Activated naive CD4-positive, alpha-beta T cell treated with anti-CD3 and anti-CD28 coated beads for 36 hours (primary cell): ENCODE measurements around the gene PTPRCAP. TPM values are rescaled to one million over a fixed set of nuclear protein-coding genes. Genes with fewer than 3 reads are reported as not detected.

Source experiments
- CTCF ChIA-PET: fragments of 350-600 bp; sonication (Branson Sonifier 250); formaldehyde crosslinking; loops from one replicate; lab custom pipeline; 2021; ENCODE audit warnings: antibody characterized with exemption; lab: Charles Lee
- DNase-seq: peaks from one replicate; pipeline ENCODE4 v3.0.0-alpha.2; 2020
- H3K27ac Mint-ChIP-seq: one replicate; pipeline ENCODE4 v1.8.0; 2021; ENCODE audit warnings: mild to moderate bottlenecking, mixed read lengths
- H3K27me3 Mint-ChIP-seq: one replicate; pipeline ENCODE4 v1.8.0; 2021; ENCODE audit warnings: low read depth, mixed read lengths
- H3K36me3 Mint-ChIP-seq: one replicate; pipeline ENCODE4 v1.8.0; 2021; ENCODE audit warnings: low read depth, mixed read lengths
- H3K4me1 Mint-ChIP-seq: one replicate; pipeline ENCODE4 v1.8.0; 2021; ENCODE audit warnings: low read depth, mixed read lengths
- H3K4me3 Mint-ChIP-seq: one replicate; pipeline ENCODE4 v1.8.0; 2021; ENCODE audit warnings: mild to moderate bottlenecking, moderate library complexity, mixed read lengths
- H3K9me3 Mint-ChIP-seq: one replicate; pipeline ENCODE4 v1.8.0; 2021; ENCODE audit warnings: mixed read lengths
- intact Hi-C: fragments of 100-400 bp; cut with micrococcal nuclease; formaldehyde crosslinking; loops from one replicate; pipeline ENCODE4 v1.15.1; 2023
- total RNA-seq, 2 experiments: library from RNA; stranded (reverse); gene quantifications; one replicate each; pipeline ENCODE4 v1.2.3, GENCODE V29; 2021

PTPRCAP gene
- total RNA-seq, 2 experiments from 2014 or later: 56.8 to 62.4 TPM

- no peaks in the 10 kb centered on the region for H3K9me3 Mint-ChIP-seq
- no peaks in the 10 kb centered on the region for H3K27me3 Mint-ChIP-seq
- H3K36me3 Mint-ChIP-seq: peaks cover 5% of the 10 kb centered on the region
- H3K27ac Mint-ChIP-seq: peak overlapping the region; percentile 90
- H3K4me3 Mint-ChIP-seq: peak overlapping the region; percentile 81
- intact Hi-C loops: loop anchor here (1.0 kb wide), 4 partner anchors 19 to 62 kb away; partner anchors contain the start of gene AIP
- peaks cover 35% of the 10 kb centered on the region for H3K4me1 Mint-ChIP-seq
- CTCF ChIA-PET: no interaction called here
- no peak for DNase-seq
Measured at GRCh38 chr11:67463680-67464410, 26.4 kb upstream of the PTPRCAP start.

DNA sequence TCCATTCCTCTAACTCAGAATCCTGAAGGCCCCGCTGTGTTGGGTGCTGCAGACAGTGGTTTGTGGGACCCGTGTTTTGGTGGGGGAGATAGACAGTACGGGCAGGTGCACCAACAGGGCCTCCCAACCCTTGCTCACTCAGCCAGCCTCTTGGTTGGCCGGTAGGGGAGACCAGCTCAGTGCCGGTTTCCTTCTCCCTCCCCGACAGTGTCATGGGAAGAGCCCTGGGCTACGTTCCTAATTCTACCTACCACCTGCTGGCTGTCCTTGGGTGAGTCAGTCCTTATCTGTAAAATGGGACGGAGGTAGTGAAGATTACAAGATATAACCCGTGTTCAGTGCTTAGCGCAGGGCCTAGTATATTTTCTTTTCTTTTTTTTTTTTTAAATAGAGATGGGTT is 25.7 kb upstream of the PTPRCAP start:
- CTCF ChIA-PET: no interaction called here
- intact Hi-C loops: no loop called here
- Mint-ChIP-seq H3K4me3 (no peak overlapping the region), H3K9me3 (no peaks in the 10 kb centered on the region), H3K27ac (no peak overlapping the region), H3K27me3 (no peaks in the 10 kb centered on the region), H3K36me3 (peaks cover 5% of the 10 kb centered on the region), H3K4me1 (peaks cover 31% of the 10 kb centered on the region)
- no peak for DNase-seq

- H3K9me3 Mint-ChIP-seq: no peaks in the 10 kb centered on the region
- DNase-seq: no peak
- intact Hi-C loops: no loop called here
- CTCF ChIA-PET: no interaction called here
- no peaks in the 10 kb centered on the region for H3K36me3 Mint-ChIP-seq
- H3K27me3 Mint-ChIP-seq: no peaks in the 10 kb centered on the region
- H3K4me1 Mint-ChIP-seq: peaks cover 5% of the 10 kb centered on the region
- no peak overlapping the region for H3K27ac Mint-ChIP-seq
- no peak overlapping the region for H3K4me3 Mint-ChIP-seq
Measured at GRCh38 chr11:67458266-67458665, 20.8 kb upstream of the PTPRCAP start.

DNA sequence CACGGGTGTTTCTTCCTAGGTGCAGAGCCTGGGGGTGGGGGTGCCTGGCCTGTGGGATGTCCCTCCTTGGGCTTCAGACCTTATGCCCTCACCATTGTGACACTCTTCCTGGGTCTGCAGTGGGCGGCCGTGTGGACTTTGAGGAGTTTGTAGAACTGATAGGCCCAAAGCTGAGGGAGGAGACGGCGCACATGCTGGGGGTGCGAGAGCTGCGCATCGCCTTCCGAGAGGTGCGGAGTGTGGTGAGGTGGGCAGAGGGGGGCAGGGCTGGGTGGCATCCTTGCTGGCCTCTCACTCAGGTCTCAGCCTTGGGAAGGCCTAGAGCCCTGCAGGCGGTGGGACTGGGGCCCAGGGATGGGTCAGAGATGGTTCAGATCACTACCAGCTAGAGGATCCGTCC is 20.0 kb upstream of the PTPRCAP start:
- DNase-seq: no peak
- no peaks in the 10 kb centered on the region for H3K27me3 Mint-ChIP-seq
- no peaks in the 10 kb centered on the region for H3K36me3 Mint-ChIP-seq
- intact Hi-C loops: no loop called here
- no peaks in the 10 kb centered on the region for H3K9me3 Mint-ChIP-seq
- CTCF ChIA-PET: no interaction called here
- no peak overlapping the region for H3K4me3 Mint-ChIP-seq
- peaks cover 5% of the 10 kb centered on the region for H3K4me1 Mint-ChIP-seq
- no peak overlapping the region for H3K27ac Mint-ChIP-seq

DNA sequence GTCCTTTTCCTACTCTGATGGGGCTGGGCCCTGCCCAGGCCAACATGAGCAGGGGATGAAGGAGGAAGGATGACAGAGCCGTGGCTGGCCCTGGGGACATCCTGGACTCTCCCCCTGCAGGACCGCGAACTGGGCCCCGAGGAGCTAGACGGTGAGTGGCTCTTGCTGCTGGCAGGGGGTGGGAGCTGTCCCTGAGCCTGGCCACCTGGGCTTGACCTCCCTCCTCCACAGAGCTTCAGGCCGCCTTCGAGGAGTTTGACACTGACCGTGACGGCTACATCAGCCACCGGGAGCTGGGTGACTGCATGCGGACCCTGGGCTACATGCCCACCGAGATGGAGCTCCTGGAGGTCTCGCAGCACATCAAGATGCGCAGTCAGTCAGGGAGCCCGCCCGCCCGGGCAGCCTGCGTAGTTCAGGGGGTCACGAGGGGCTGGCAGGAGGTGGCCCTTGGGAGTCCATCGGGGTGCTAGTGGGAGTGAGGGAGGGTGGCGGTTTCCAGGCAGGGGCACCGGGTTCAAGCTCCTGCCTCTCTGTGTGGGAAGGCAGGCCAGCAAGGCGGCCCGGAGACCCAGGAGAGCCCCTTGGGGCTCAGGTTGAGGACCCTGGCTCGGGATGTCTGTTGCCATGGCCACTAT is 18.7 kb upstream of the PTPRCAP start:
- Mint-ChIP-seq H3K4me1 (peaks cover 9% of the 10 kb centered on the region), H3K36me3 (no peaks in the 10 kb centered on the region), H3K27ac (no peak overlapping the region), H3K27me3 (no peaks in the 10 kb centered on the region), H3K9me3 (no peaks in the 10 kb centered on the region), H3K4me3 (no peak overlapping the region)
- intact Hi-C loops: no loop called here
- CTCF ChIA-PET: no interaction called here
- no peak for DNase-seq

DNA sequence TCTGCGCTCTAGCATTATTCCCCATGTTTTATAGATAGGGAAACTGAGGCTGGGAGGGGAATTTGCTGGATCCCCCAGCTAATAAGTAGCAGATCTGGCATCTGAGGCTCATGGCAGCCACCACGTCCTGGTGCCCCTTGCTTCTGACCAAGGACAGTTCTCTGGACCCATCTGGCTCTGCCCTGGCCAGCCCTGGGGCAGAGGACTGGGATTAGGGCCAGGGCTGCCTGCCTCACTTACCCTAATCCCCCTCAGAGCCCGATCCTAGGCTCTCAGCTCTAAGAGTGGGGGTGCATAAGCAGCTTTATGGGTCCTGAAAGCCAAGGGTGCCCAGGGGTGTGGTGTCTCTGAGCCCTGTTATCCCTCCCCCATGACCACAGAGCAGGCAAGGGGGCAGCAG is 17.6 kb upstream of the PTPRCAP start, which contains the start of gene CABP4:
TSS of gene CABP4 (plus strand) at position 301 of the 400 bp plus-strand sequence. CDS start at position 371, 70 bp downstream.
- intact Hi-C loops: no loop called here
- Mint-ChIP-seq H3K36me3 (no peaks in the 10 kb centered on the region), H3K27me3 (no peaks in the 10 kb centered on the region), H3K4me1 (peaks cover 11% of the 10 kb centered on the region), H3K9me3 (no peaks in the 10 kb centered on the region), H3K27ac (no peak within 1 kb of the TSS), H3K4me3 (no peak within 1 kb of the TSS)
- no peak for DNase-seq
- CTCF ChIA-PET: no interaction called here

GRCh38 chr11:67453816-67454732 is 16.6 kb upstream of the PTPRCAP start:
- H3K9me3 Mint-ChIP-seq: no peaks in the 10 kb centered on the region
- no peak overlapping the region for H3K4me3 Mint-ChIP-seq
- intact Hi-C loops: no loop called here
- no peaks in the 10 kb centered on the region for H3K36me3 Mint-ChIP-seq
- no peak overlapping the region for H3K27ac Mint-ChIP-seq
- CTCF ChIA-PET: no interaction called here
- no peak for DNase-seq
- no peaks in the 10 kb centered on the region for H3K27me3 Mint-ChIP-seq
- H3K4me1 Mint-ChIP-seq: peaks cover 14% of the 10 kb centered on the region

DNA sequence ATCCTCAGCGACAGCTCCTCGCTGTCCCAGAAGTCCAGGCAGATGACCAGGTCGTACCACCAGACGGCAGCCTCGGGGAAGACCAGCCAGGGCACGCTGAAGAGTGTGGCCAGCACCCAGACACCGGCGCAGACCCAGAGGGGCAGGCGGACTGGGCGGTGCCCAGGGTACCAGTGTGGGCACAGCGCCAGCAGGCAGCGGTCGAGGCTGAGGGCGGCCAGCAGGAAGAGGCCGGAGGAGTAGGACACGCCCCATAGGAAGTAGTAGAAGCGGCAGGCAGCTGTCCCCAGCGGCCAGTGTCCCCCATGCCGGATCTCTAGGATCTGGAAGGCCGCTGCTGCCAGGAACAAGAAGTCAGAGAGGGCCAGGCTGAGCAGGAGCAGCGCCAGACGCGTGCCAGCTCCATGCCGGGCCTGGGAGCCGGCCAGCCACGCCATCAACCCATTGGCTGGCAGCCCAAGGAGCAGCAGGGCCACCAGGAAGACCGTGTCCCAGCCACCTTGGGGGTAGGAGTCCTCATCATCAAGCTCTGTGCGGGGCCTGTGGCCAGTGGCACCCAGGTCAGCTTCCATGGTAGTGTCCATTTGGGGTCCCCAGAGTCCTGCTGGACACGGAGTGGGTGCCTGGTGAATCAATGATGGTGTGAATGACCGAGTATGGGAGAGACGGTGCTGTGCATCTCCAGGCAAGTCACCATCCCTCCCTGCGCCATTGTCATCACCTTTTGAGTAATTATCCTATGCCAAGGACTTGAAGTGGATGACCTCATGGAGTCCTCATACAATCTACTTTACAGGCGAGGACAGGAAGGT is 14.9 kb upstream of the PTPRCAP start, which contains the start of gene GPR152:
TSS of gene GPR152 (minus strand) at position 589 of the 812 bp plus-strand sequence. CDS start at position 584, 5 bp downstream.
- Mint-ChIP-seq H3K27me3 (no peaks in the 10 kb centered on the region), H3K9me3 (no peaks in the 10 kb centered on the region), H3K4me1 (peaks cover 27% of the 10 kb centered on the region), H3K36me3 (no peaks in the 10 kb centered on the region), H3K4me3 (no peak within 1 kb of the TSS), H3K27ac (no peak within 1 kb of the TSS)
- CTCF ChIA-PET: interaction anchor here (1.0 to 1.1 kb wide), 2 partner anchors 9 to 14 kb away, joined by 3 read pairs; no protein-coding TSS in a partner anchor
- intact Hi-C loops: no loop called here
- DNase-seq: no peak

DNA sequence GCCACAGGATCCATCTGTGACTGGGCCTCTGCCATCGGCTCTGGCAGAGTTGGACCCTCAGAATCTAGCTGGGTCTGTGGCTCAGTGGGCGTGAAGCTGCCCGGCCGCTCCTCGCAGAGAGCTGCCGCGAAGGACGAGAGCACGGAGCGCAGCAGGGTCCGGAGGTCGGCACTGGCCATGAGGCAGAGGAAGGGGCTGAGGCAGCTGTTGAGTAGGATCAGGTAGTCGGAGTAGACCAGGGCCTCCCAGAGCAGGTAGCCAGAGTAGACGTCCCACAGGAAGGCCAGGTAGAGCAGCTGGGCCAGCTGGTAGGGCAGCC is 14.1 kb upstream of the PTPRCAP start:
- no peak overlapping the region for H3K27ac Mint-ChIP-seq
- no peaks in the 10 kb centered on the region for H3K27me3 Mint-ChIP-seq
- no peaks in the 10 kb centered on the region for H3K9me3 Mint-ChIP-seq
- CTCF ChIA-PET: no interaction called here
- intact Hi-C loops: no loop called here
- H3K4me1 Mint-ChIP-seq: peaks cover 34% of the 10 kb centered on the region
- no peak for DNase-seq
- no peak overlapping the region for H3K4me3 Mint-ChIP-seq
- H3K36me3 Mint-ChIP-seq: no peaks in the 10 kb centered on the region

- no peaks in the 10 kb centered on the region for H3K27me3 Mint-ChIP-seq
- DNase-seq: no peak
- CTCF ChIA-PET: interaction anchor here (0.6 to 1.5 kb wide), 3 partner anchors 8 to 290 kb away, joined by 3 to 6 read pairs (median 3); no protein-coding TSS in a partner anchor
- H3K4me3 Mint-ChIP-seq: no peak overlapping the region
- no peaks in the 10 kb centered on the region for H3K9me3 Mint-ChIP-seq
- peaks cover 40% of the 10 kb centered on the region for H3K4me1 Mint-ChIP-seq
- H3K36me3 Mint-ChIP-seq: no peaks in the 10 kb centered on the region
- H3K27ac Mint-ChIP-seq: no peak overlapping the region
- intact Hi-C loops: no loop called here
Measured at GRCh38 chr11:67450796-67451657, 13.5 kb upstream of the PTPRCAP start.
